Breast epithelium (tissue), 4 donors: ENCODE measurements around the gene RAB22A. TPM values are rescaled to one million over a fixed set of nuclear protein-coding genes. Genes with fewer than 3 reads are reported as not detected.

Experiments used
- DNase-seq, 2 donors: peaks; one replicate each; pipeline ENCODE4 v3.0.0-alpha.2; 2019; ENCODE audit warnings: low spot score in 2 of 2
- H3K27ac ChIP-seq, 2 donors: fragments of 200-600 bp; sonication (generic) in 1 of 2; one replicate each; pipeline ENCODE4 v1.5.1; 2016 to 2019; ENCODE audit warnings: mild to moderate bottlenecking in 1 of 2
- H3K27me3 ChIP-seq, 2 donors: fragments of 200-600 bp; sonication (generic) in 1 of 2; one replicate each; pipeline versions ENCODE4 v1.5.1 to v1.6.0; 2017 to 2019; ENCODE audit warnings: control low read depth in 1 of 2, mild to moderate bottlenecking in 1 of 2
- H3K36me3 ChIP-seq: fragments of 200-600 bp; one replicate; pipeline ENCODE4 v1.5.1; 2019
- H3K4me1 ChIP-seq, 2 donors: fragments of 200-600 bp; sonication (generic); one replicate each; pipeline ENCODE4 v1.5.1; 2016 to 2019; ENCODE audit warnings: control low read depth in 1 of 2
- H3K4me3 ChIP-seq, 3 donors: fragments of 200-600 bp; sonication (generic); 1 replicate in 2 of 3; 2 replicates in 1 of 3; pipeline ENCODE4 v1.5.1; 2016 to 2019; ENCODE audit warnings: mild to moderate bottlenecking in 3 of 3, moderate library complexity in 2 of 3
- H3K9me3 ChIP-seq, 2 donors: fragments of 200-600 bp; sonication (generic) in 1 of 2; one replicate each; pipeline ENCODE4 v1.5.1; 2016 to 2019; ENCODE audit warnings: control low read depth in 1 of 2
- CTCF ChIP-seq, 3 donors: fragments of 450-650 bp; IDR thresholded peaks; one replicate each; pipeline ENCODE4 v1.5.1; 2016 to 2017; ENCODE audit warnings: antibody characterized with exemption in 3 of 3, mild to moderate bottlenecking in 3 of 3, moderate library complexity in 3 of 3
- POLR2A ChIP-seq: fragments of 450-650 bp; IDR thresholded peaks from one replicate; pipeline ENCODE4 v1.6.1; 2016; ENCODE audit warnings: antibody characterized with exemption, mild to moderate bottlenecking, moderate library complexity
- POLR2AphosphoS5 ChIP-seq, 3 donors: sonication (generic); formaldehyde crosslinking; IDR thresholded peaks; one replicate each; pipeline ENCODE4 v1.6.1; 2017; ENCODE audit warnings: antibody characterized with exemption in 3 of 3
- intact Hi-C: fragments of 100-400 bp; cut with DNase I; formaldehyde crosslinking; loops from one replicate; pipeline ENCODE4 v1.15.1; 2023; ENCODE audit warnings: low total_unique reads
- total RNA-seq, 3 donors: library from RNA; depleted of rRNA; stranded (reverse); fragments of >200 nt; gene quantifications; one replicate each; pipeline ENCODE4 v1.1.0, GENCODE V29; 2016

Gene RAB22A
- total RNA-seq, 3 donors from 2014 or later: 17.7 to 22.4 (median 22.2) TPM

- Histone ChIP-seq H3K27me3 (no peaks in the 10 kb centered on the region), H3K36me3 (no peaks in the 10 kb centered on the region), H3K27ac (peak overlapping the region; percentile 63 to 97), H3K4me1 (no peaks in the 10 kb centered on the region), H3K9me3 (no peaks in the 10 kb centered on the region), H3K4me3 (peak overlapping the region; percentile 99 to 100 (median 99))
- intact Hi-C loops: no loop called here
- TF ChIP-seq CTCF (IDR thresholded peaks at IDR 0.05) (no peak), POLR2AphosphoS5 (IDR thresholded peaks at IDR 0.05) (no peak), POLR2A (no peak)
- peak; percentile 49 to 57 for DNase-seq
Measured at GRCh38 chr20:58308680-58309527, 611 bp upstream of the RAB22A start.

GRCh38 chr20:58310291-58310782 lies 822 bp downstream of the RAB22A start:
- Histone ChIP-seq H3K27me3 (no peaks in the 10 kb centered on the region), H3K9me3 (no peaks in the 10 kb centered on the region), H3K4me1 (no peaks in the 10 kb centered on the region), H3K27ac (peak overlapping the region; percentile 85 to 97), H3K36me3 (no peaks in the 10 kb centered on the region), H3K4me3 (peak overlapping the region; percentile 99 to 100 (median 99))
- no peak for TF ChIP-seq POLR2AphosphoS5 (IDR thresholded peaks at IDR 0.05)
- no peak for TF ChIP-seq CTCF (IDR thresholded peaks at IDR 0.05)
- TF ChIP-seq POLR2A: no peak
- no peak for DNase-seq
- intact Hi-C loops: no loop called here

GRCh38 chr20:58312836-58313235 lies 3.3 kb downstream of the RAB22A start:
- H3K27me3 ChIP-seq: no peaks in the 10 kb centered on the region
- TF ChIP-seq POLR2A (no peak), POLR2AphosphoS5 (IDR thresholded peaks at IDR 0.05) (no peak), CTCF (IDR thresholded peaks at IDR 0.05) (no peak)
- intact Hi-C loops: no loop called here
- H3K9me3 ChIP-seq: no peaks in the 10 kb centered on the region
- H3K4me1 ChIP-seq: no peaks in the 10 kb centered on the region
- DNase-seq: no peak
- no peak overlapping the region for H3K4me3 ChIP-seq
- no peaks in the 10 kb centered on the region for H3K36me3 ChIP-seq
- no peak overlapping the region for H3K27ac ChIP-seq

GRCh38 chr20:58313396-58313795 lies 3.9 kb downstream of the RAB22A start:
- no peaks in the 10 kb centered on the region for H3K36me3 ChIP-seq
- TF ChIP-seq POLR2AphosphoS5 (IDR thresholded peaks at IDR 0.05): no peak
- no peak for TF ChIP-seq CTCF (IDR thresholded peaks at IDR 0.05)
- no peak for TF ChIP-seq POLR2A
- no peak for DNase-seq
- no peaks in the 10 kb centered on the region for H3K27me3 ChIP-seq
- no peak overlapping the region for H3K4me3 ChIP-seq
- intact Hi-C loops: no loop called here
- no peaks in the 10 kb centered on the region for H3K4me1 ChIP-seq
- no peaks in the 10 kb centered on the region for H3K9me3 ChIP-seq
- H3K27ac ChIP-seq: no peak overlapping the region

- Histone ChIP-seq H3K9me3 (no peaks in the 10 kb centered on the region), H3K27me3 (no peaks in the 10 kb centered on the region), H3K4me3 (no peak overlapping the region), H3K27ac (no peak overlapping the region), H3K36me3 (no peaks in the 10 kb centered on the region), H3K4me1 (no peaks in the 10 kb centered on the region)
- DNase-seq: no peak
- intact Hi-C loops: no loop called here
- TF ChIP-seq POLR2AphosphoS5 (IDR thresholded peaks at IDR 0.05) (no peak), CTCF (IDR thresholded peaks at IDR 0.05) (no peak), POLR2A (no peak)
Measured at GRCh38 chr20:58321205-58321604, 11.7 kb downstream of the RAB22A start.
